Stimulated activated naive CD4-positive, alpha-beta T cell (primary cell): ENCODE measurements around the gene RDH5.

Experiments used
- DNase-seq, 6 experiments: peaks; one replicate each; lab custom pipeline; 2025; lab: John Stamatoyannopoulos, UW

The RDH5 gene

DNA sequence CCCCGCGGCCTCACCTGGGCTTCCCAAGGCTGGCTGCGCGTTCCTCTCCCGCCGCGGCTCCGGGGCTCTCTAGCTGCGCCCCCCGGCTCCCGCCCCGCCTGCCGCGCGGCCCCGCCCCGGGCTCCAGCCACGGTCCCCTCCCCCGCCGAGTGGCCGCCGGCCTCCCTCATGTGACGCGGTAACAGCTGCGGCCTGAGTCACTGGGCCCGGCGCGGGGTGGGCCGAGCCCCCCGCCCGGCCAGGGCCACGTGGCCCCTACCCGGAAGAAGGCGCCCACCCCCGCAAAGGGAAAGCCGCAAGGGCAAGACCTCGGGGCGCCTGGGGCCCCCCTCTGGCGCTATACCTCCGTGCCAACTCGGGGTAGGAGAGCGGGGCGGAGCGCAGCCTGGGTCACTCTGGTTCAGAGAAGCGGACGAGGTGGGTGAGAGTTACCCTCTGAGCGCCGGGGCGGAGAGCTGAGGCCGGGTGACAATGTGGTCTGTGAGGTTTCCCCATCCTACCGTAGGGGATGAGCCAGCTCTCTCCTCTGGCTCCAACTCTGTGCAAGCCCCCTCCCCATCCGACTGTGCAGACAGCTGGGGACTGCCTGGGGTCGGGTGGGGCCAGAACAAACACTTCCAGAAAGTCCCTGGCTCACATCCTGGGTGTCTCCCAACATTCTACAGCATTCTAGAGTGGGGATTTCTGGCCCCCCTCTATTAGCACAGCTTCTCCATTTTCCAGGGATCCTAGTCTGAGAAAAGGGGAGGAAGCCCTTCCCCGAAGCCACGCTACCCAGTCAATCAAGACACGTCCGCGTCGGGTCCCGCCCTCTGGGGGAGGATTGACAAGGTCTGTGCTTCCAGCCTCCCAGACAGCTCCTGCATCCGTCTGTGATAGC lies 9.0 kb downstream of the RDH5 start, which contains the start of gene CD63:
Gene CD63 (minus strand): TSS at position 71 of the 880 bp plus-strand sequence. CDS start 668 bp downstream, outside the sequence.
- DNase-seq, result peak in 5 of 6 experiments; percentile 31 to 52 (median 37)

- DNase-seq, result peak in 3 of 6 experiments; percentile 8 to 53 (median 32)
Measured at GRCh38 chr12:55729819-55730818, 9.9 kb downstream of the RDH5 start.

DNA sequence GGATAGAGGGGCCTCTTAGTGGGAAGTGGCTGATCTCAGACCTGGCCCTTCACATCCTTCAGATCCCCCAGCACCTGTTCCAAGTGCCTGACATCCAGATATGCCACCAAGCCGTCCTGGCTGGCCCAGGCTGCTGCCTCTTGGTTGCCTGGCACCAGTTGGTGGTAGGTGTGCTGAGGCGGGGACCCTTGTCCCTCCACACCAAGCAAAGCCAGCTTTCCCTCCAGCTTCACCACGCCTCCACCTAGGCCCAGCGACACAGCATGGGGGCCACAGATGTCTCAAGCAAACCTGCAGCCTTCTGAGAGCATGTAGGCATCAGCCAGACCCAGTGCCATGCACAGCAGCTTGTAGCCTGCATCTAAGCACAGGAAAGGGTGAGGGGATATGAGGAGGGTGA lies 12.1 kb downstream of the RDH5 start:
- no peak for DNase-seq

GRCh38 chr12:55733021-55733555 lies 12.9 kb downstream of the RDH5 start:
- no peak for DNase-seq

GRCh38 chr12:55733858-55734257 lies 13.7 kb downstream of the RDH5 start:
- DNase-seq, result no peak

DNA sequence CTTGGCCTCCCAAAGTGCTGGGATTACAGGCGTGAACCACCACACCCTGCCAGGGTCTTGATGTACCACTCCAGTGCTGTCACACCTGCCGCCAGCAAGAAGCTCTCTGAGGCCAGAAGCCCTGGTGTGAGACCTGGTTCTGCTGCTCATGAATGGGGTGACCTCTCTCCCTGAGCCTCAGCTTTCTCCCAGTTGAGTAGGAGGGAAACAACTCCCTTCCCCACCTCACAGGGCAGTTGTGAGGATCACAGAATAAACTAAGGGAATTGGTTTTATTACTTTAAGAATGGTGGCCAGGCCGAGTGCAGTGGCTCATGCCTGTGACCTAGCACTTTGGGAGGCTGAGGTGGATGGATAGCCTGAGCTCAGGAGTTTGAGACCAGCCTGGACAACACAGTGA lies 14.4 kb downstream of the RDH5 start:
- DNase-seq, result no peak

GRCh38 chr12:55736076-55736475 lies 15.9 kb downstream of the RDH5 start:
- no peak for DNase-seq

DNA sequence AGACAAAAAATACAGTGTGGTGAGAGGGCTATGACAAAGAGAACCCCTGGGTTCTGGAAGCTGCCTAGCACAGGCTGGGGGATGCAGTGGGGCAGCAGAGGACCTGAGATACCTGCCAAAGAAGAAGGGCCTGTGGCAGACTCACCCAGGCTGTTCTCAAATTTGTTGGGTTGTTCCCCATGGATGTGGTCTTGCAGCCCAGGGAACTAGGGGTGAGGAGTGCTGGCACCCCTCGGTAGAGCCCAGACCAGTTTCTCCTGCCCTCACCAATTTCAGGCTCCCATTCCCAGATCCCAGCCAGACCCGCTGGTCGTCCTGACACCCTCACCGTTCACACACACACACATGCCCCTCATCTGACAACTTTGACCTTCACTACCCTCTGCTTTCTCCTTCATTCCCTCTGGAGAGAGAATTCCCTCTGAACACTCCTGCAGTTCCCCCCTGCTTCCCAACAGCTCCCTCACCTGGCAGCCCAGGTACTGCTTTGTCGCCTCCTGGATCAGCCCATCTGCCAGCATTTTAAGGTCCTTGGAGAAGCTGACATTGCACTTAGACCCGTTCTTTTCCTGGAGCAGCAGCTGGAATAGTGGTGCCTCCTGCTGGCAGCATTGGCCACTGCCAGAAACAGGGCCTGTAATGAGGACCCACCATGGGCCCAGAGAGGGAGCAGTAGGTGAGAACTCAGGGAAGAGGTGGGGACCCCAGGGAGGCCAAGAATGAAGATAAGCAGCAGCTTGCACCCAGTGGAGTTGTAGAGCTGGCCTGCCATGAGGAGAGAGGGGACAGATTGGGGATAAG lies 16.8 kb downstream of the RDH5 start:
- DNase-seq, result peak in 5 of 6 experiments; percentile 17 to 42 (median 26)

GRCh38 chr12:55737581-55738122 lies 17.5 kb downstream of the RDH5 start:
- DNase-seq, result no peak

DNA sequence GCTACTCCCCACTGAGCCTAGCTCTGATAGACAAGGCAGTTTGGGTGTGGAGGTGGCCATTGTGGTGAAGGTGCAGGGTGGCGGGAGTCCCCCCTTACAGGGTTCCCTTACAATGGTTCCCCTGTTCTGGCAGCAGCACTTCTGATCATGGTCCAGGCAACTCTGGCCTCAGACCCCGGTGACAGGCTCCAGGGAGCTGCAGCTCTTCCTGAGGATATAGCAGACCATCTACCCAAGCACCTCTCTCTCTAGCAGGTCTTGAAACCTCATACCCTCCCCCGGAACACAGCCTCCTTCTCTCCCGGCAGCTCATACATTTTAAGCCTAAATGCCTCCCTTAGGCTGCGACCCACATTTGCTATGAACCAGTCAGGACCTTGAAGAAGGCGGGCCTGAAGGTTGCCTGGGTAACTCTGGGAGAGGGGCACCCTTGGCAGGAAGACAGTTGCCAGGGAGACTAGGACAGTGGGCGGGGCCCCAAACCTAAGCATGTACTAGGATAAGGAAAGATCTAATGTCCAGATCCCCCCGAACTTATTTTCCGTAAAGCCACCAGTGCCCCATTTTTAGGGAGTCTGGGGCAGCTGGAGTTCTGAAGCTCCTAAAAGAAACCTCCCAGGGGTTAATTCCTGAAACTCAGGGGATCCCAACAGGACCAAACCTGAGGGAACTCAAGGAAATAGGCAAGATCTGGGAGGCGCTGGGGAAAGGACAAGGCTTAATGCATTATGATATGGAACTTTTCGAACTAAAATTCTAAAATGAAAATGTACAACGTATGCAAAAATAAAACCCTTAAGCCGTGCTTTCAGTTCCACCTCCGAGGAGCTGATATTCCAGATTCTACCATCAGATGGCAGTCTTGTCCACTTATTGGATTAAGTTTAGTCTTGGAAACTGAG lies 18.2 kb downstream of the RDH5 start:
- peak; percentile 49 to 89 (median 70) for DNase-seq

- no peak for DNase-seq
Measured at GRCh38 chr12:55739025-55739378, 18.8 kb downstream of the RDH5 start.

DNA sequence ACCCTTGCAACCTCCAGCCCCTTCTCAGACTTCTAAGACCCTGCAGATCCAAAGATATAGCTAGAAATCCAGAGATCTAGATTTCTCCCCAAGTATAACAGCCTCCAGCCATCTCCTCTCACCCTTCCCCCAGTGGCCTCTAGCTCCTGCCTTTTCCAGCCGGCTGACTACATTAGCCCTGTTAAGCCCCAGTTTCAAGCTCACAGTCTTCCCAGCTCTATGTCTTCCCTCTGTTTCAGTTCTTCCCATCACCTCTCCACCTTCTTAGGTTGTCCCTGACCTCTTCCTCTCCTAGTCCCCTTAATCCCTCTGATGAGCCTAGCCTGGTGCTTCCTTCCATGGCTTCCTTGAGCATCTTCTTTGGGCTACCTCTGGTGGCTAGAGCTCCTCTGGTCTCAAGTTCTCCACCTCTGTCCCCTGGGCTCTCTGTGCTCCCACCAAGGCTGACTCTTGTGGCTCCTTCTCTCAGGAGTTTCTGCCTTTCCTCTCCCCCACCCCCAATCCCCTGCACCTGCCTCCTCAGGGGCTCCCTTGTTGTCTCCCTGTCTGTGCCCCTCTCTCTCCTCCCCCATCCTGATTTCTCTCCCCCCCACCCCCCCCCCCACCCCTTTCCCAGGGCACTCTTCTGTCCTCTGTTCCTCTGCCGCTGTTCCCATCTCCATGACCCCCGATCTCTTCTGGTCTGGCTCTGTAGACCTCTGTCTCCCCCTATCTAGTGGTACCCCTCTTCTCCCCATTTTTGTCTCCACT lies 21.9 kb downstream of the RDH5 start:
- DNase-seq, result no peak

DNA sequence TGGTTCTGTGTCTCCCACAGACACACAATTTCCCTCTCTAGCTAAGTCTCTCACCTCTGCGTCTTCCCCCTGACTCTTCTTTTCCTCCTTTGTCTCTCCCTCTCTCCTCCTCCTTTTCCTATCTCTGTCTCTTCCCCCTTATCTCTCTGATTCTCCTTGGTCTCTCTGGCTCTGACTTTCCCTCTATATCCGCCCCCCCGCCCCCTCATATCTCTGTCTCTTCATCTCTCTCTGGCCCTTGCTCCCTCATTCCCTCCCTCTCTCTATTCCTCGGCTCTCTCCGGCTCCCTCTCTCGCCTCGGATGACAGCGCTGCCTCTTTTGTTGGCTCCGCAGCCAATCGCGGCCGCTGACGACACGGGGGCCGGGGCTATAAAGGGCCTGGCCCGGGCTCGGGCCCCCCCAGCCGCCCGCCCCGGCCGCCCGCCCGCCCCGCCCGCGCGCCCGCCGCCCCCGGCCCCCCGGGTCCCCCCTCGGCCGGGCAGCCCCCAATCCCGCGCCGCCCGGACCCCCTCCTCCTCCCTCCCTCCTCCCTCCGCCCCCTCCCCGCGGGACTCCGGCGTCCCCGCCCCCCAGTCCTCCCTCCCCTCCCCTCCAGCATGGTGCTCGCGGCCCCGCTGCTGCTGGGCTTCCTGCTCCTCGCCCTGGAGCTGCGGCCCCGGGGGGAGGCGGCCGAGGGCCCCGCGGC lies 22.7 kb downstream of the RDH5 start, which contains the start of gene GDF11:
Gene GDF11 (plus strand): TSS at position 404 of the 687 bp plus-strand sequence. CDS start 195 bp downstream, at position 599.
- DNase-seq, result peak; percentile 43 to 78 (median 61)

- DNase-seq, result peak in 4 of 6 experiments; percentile 45 to 64 (median 52)
Measured at GRCh38 chr12:55743406-55744339, 23.5 kb downstream of the RDH5 start.

DNA sequence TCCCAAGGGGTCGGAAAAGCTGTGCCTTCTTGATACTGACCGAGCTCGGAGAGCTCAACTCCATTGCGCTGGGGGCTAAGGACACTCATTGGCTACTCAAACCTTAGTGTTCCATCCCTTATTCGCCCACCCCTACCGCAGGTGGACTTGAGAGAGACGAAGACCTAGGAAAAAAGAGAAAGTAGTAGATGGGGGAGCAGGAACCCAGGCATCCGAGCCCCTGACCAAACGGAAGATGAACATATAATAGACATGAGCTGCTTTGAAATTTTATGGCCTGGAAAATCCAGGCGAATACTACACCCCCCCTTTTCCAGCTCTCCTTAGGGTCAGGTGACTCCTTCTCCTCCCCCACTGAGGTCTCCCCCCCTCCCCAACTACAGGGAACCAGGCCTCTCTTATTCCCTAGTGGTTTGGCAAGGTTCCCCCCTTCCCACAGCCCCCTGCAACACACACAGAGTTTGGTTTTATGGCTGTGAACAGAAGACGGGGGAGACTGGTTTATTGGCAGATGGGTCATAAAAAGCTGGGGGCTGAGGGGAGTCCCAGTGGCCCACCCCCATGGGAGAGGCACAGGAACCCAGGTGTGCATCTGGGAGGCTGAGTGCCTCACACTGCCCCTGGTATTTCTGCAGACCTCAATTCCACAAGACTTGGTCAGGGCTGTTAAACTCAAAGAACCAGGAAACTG lies 24.3 kb downstream of the RDH5 start:
- DNase-seq, result no peak

DNA sequence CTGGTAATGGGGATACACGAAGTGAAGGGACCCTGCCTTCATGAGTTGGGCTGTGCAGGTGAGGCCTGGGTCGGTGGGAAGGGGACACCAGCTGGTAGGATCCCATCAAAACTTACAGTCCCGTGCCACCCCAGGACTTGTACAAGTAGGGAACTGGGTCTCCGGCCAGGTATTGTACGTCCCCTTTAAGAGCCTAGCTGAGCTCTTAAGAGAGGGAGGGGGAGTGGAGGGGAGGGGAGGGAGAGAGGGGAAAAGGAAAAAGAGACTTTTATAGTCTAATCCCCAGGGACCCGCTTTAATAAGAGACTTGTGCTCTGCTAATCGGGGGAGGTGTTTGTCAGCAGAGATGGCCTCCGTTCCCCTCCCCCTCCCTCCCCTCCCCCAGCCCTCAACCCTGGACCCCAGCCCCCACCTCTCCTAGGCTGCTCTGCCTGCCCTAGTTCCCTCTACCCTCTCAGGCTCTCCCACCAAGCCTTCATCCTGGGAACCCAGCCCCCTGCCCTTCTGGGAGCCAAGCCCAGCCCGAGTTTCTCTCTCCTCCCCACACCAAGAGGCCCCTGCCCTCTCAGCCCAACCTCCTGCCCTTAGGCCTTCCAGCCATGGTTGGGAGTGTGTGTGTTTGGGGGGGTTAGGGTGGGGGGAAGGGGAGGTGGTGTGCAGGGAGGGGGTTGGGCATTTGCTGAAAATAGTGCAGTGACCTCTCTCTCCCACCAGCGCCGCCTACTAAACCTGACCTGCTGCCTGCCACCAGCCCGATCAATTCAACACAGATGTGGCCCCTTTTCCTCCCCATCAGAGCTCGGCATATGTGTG lies 25.4 kb downstream of the RDH5 start:
- DNase-seq, result no peak
